TTC549 (cell line): Measurements from ENCODE around the gene C1QTNF8.

Experiments
- FAIRE-seq: peaks from 2 replicates; lab custom pipeline; 2012; peaks lifted over from hg19 to GRCh38; lab: Jason Lieb, UNC

The C1QTNF8 gene

DNA sequence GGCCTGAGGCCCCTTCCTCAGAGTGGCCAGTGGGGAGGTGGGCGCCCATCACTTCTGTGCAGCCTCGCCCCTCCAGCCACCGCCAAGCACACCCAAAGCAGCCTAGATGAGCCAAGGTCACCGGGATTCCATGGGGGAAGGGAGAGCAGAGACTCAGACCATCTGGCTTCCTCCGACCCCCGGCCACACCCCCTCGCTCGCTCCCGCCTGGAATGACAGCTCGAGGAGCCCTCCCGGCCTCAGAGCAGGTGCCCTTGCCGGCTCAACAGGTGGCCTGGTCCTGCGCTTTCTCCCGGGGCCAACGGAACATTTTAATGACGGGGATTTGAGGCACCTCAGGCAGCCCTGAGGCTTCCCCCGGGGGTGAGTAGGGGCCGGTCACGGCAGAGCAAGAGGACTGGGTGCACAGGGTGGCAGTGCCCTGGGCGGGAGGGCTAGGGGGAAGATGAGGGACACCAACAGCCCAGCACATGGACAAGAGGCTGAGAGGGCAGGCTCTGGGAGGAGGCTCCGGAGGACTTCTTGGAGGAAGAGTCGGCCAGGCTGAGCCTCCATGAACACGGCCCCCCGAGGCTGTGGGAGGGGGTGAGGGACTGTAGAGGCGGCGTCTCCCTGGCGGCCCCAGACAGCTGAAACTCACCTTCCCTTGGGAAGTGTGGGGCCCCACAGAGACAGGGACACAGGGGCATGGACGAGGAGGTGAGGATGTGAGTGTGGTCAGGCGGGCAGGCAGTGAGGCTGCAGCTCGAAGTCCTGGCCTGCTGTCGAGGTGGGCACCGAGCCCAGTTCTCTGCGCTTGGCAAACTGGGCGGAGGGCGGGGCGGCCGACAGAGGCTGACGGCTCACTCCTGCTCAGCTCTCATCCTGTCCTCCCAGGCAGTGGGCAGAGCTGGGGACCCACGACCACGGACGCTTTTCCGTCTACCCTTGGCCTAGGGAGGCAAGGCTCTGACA is 12.5 kb upstream of the C1QTNF8 start:
- FAIRE-seq = no peak

DNA sequence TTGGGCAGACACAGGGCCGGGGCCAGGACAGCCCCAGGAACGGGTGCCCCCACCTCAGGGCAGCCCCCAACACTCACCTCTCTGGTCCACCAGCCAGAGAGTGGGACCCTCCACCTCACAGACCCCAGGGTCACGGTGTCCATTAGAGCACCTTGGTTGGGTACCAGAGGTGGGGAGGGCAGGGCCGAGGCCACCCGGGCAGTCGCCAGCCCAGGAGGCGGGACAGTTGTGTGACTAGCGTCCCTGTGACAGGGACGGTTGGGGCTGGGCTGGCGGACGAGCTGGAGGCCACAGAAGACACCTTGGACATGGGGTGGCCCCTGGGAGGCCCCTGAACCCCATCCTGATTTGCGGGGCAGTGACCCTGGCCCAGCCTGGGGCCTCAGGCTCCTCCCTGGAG is 11.7 kb upstream of the C1QTNF8 start:
- no peak for FAIRE-seq

DNA sequence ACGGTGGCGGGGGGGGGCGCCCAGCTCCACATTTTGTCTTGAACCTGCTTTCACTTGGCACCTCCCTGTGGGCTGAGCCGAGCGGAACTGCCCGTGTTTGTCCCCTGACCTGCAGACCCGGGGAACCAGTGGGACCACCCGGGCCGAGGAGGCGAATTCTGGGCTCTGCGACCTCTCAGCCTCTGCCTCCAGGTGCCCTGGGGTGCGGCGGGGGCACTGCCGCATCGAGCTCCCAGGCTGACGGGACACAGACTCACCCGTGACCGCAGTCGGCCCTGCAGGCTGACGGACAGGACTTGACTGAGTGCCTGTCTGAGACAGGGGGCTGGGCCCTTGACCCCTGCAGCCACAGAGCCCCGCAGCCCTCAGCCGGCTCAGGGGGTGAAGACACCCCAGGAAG is 11.1 kb upstream of the C1QTNF8 start:
- FAIRE-seq = no peak

DNA sequence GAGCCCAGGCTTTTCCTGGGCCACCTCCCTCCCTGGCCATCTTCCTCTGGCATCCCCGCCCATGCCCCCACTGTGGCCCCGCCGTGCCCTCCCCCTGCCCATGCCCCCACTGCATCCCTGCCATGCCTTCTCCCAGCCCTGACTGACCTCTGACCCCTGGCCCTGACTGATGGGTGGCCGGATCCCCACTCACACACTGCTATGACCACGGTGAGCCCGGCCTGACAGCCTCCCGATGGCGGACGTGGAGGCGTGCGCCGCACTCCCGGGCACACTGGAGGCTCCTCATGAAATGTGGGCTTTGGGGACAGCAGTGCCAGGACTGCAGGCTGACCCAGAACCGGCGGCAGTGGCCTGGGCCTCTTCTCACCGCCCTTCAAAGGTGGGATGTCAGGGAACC is 10.6 kb upstream of the C1QTNF8 start:
- FAIRE-seq = no peak

DNA sequence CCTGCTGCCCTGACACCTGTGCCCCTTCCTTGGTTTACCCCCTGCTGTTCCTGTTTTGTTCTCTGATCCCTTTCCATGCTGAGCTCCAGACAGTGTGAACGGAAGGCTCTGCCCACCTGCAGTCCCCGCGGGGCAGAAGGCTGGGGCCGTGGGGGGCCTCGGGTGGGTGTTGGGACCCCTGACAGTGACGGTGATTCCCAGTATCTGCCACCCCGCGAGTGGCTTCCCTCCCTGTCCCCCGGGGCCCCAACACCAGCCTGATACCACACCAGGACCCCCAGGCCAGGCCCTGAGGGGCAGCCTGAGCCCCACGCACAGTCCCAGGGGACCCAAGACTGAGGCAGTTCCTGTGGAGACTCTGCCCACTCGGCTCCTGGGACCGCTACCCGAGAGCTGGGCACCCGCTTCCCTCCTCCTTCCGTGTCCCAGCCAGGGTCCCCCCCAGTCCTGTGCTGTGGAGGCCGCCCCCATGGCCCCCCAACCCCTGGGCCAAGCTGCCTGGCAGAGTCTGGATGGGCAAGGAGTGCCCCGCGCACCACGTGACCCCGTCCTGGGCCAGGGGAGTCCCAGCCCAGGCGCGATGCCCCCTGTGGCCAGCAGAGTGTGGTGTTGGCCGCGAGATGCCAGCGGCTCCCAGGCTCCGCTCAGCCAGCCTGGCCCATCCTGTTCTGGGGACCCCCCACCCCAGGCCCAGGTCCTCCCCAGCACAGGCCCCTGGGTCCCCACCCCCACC is 10.0 kb upstream of the C1QTNF8 start:
- FAIRE-seq = no peak

DNA sequence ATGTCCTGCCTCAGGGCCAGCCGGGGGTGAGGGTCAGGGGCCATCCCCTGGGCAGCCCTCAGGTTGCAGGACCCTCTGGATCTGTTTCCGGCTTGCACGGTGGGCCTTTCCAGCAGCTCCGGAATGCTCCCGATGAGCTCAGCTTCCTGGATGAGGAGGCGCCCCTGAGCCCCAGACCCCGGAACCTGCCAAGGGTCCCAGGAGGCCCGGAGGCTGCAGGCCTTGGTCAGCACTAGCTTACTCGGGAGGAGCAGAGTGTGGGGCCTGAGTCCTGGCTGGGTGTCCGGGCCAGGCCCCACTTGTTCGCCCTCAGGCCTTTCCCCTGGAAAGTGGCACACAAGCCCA is 7.6 kb upstream of the C1QTNF8 start:
- no peak for FAIRE-seq

DNA sequence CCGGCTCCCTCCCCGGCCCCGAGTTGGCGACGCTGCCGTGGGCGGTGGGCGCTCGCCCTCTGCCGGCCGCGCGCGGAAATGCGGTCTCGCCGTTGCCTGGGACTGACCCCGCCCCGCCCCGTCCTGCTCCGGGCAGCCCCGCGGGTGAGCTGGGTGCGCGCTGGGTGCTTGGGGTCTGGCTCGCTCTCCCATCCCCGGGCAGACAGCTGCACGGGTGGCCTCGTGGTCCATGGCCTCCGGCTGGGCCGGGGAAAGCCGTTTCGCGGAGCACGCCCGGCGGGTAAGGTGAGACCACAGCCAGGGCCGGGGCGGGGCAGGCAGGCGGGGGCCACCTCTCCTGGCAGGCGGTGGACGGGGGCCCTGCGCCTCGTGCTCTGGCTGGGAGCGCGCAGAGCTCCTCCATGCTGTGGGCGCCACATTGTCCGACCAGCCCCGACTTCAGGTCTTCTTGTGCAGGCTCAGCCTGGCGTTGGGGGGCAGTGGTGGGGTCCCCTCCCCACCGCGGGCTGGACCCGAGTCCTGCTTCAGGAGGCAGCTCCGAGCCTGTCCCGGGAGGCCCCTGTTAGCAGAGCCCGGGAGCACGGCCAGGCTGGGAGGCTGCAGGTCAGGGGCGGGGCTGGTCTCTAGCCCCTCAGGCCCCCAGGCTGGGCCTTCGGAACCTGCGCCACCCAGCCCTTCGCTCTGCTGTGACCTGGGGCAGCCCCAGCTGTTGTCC is 7.0 kb upstream of the C1QTNF8 start:
- FAIRE-seq = no peak

DNA sequence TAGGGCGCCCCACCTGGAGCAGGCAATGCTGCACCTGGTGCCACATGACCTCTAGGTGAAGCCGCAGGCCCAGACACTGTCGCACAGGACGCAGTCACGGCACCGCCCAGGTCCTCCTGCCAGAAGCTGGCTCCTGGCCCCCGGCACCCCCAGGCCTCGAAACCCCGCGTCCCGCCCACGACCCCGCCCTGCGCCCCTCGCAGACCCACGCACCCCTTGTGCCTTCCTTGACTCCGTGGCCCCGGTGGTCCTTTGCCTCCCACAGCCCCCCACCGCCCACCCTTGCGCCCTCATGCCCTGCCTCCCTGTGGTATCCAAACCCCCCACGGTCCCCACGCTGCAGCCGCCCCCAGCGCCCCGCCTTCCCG is 6.3 kb upstream of the C1QTNF8 start:
- FAIRE-seq = no peak

DNA sequence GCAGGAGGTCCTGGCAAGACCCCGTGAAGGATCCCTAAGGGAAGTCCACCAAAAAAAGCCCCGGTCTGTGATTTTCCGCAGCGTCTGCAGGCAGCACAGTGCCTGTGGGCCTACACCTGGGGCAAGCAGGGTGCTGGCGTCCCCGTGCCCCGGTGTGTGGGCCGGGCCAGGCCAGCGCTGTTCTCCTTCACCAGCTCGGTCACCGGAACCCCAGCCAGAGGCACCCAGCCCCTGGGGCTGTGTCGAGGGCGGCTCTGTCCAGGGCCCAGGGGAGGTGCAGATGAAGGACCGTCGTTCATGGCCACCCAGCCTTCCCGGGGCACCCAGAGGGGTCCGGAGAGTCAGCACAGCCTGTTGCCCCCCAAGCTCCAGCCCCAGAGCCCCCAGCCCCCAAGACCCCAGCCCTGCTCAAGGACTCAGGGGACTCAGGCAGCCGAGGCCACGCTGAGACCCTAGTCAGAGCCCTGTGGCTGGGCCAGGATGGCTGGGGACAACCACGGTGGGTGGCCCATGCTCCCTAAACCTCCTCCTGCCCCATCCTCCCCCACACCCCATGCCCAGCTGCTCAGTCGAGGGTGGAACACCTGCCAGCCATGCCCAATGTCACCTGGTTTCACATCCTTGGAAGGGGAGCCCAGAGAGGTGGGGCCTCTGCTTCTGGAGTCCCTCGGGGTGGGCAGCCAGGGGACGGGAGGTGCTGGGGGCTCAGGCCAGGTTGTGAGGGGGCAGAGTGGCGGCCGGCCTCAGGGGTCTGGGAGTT is 5.7 kb upstream of the C1QTNF8 start:
- no peak for FAIRE-seq

DNA sequence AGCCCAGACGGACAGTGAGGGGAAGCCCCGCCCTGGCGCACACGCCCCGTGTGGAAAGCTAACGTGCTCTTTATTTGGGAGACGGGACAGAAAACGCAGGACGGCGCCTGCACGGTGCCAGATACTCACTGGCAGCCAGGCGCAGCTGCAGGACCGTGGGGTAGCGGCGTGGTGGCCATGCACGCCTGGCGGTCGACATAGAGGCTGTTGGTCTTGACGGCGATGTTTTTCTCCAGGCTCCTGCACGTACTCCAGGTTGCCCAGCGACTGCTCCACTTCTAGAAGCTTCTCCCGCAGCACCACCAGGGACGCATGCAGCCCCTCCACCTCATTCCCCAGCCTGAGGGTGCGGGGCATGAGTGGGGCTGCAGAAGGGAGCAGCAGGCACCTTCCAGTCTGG is 5.1 kb upstream of the C1QTNF8 start:
- no peak for FAIRE-seq

DNA sequence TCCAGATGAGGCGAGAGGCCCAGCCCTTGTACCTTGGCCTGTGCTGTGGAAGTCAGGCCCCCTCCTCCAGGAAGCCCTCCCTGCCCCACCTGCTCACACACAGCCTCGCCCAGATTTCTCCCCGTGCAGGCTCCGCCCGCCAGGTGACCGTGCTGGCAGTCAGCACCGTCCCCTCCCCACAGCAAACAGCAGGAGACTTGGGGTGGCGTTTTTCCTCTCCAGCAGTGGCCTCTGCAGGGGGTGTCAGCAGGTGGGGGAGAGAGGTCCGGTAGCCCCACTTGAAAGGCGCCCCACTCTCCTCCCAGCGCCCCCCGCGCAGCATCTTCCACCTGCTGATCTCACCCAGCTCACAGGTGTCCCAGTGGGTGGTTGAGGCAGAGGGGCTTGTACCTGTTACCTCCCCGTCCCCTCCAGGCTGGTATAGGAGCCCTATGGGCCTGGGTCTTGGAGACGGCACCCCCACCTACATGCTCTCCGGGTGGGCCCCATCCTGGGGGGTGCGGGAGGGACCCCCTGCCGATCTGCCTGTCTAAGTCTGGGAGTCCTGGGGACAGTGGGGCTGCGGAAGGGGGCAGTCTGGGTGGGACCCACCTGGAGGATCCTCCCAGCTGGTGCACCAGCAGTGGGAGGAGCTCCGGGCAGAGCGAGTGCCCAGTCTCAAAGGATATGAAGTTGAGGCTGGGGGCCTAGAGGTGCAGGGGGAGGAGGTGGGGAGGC is 4.2 kb upstream of the C1QTNF8 start:
- no peak for FAIRE-seq

DNA sequence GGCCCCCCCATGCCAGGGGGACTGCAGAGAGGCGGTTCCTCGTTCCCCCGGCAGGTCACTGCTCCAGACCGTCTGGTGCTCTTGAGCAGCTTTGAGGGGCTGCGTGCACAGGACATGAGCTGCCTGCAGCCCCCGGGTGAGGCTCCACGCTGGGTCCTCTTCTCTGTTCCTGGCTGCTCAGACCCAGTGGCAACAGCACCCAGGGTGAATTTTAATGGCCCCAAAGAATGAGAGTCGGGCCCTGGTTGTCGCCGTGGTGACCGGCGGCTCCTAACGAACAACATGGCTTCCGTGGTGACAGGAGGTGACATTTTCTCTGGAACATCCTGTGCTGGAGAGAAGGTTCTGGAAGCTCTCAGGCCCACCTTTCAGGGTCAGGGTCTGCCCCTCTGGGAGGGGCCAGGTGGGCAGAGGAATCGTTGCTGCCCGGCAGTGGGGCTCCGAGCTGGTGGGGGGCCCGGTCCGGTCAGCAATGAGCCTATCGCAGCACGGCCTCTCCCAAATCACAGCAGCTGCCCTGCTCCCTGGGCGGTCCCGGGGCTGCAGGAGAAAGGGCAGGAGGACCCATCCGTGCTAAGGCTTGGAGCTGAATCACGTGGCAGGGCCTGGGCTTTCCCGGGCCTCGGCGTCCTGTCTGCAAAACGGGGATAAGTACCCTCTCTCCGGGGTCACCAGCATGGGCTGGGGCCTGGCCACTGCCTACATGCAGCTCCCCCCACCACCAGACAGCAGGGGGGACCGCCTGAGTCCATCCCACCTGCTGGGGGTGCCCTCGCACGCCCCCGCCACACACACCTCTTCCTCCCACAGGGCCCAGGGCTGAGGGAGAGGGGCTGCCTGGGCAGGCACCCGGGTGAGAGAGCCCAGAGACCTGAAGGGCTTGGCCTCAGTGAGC is 3.4 kb upstream of the C1QTNF8 start:
- no peak for FAIRE-seq

DNA sequence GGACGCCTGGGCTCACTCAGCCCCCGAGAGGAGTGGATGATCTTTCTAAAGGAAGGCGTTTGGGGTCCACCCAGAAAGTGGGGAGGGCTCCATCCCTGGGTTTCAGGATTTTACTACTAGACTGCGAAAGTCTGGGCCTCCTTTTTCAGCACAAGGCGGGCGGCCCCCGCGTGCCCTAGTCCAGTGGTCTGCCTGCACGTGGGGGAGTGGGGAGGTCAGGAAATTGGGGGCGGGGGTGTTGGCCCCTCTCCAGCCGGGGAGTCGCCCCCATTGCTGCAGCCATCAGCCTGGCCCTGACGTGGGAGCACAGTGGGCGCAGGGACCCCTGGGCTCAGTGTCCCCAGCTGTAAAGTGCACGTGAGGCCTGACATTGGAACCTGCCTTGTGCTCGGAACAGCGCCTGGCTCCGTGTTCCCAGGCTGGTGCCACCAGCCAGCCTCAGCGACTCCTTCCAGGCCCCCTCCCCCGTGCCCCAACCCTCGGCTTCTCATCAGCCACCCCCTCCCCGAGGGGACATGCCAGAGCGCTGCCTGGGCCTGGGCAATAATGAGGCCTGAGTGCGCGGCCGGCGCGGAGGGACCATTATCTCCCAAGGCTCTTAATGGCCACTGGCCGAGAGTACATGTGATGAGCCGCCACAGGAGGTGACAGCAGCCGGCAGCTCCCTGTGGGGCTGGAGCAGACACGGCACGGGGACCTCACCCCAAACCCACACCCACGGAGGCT is 2.4 kb upstream of the C1QTNF8 start:
- no peak for FAIRE-seq

DNA sequence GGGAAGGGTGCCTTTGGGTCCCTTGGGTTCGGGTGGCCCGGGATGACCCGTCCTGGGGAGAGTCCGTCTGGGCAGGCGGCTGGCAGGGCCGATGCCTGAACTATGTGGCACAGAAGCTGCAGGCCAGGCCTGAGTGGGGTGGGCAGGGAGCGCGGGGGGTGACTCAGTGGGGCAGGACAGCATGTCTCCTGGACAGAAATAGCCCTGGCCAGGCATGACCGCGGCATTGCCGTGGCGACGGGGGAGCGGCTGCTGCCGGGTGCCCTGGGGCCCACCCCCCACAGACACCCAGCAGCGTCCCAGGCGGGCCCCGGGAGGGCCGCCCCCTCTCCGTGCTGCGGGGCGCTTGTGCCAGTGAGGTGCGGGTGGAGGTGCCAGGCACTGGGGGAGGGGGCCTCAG is 1.8 kb upstream of the C1QTNF8 start:
- FAIRE-seq = no peak

DNA sequence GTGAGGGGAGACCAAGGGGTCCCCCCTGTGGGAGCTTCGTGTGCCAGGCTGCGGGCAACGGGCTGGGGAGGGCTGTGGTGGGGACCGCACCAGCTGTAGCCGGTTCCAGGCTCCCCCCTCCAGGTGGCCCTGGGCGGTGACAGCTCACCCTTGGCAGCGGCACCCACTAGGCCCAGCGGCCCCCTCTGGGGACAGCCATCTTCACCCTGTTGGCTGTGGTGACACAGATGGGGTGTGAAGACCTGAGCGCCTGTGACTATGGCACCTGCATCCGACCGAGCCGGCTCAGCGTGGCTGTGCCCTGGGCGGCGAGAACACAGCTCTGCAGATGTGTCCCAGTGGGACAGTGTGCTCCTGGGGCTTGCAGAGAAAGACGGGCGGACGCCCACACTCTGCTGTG is 1.1 kb upstream of the C1QTNF8 start:
- FAIRE-seq = no peak

DNA sequence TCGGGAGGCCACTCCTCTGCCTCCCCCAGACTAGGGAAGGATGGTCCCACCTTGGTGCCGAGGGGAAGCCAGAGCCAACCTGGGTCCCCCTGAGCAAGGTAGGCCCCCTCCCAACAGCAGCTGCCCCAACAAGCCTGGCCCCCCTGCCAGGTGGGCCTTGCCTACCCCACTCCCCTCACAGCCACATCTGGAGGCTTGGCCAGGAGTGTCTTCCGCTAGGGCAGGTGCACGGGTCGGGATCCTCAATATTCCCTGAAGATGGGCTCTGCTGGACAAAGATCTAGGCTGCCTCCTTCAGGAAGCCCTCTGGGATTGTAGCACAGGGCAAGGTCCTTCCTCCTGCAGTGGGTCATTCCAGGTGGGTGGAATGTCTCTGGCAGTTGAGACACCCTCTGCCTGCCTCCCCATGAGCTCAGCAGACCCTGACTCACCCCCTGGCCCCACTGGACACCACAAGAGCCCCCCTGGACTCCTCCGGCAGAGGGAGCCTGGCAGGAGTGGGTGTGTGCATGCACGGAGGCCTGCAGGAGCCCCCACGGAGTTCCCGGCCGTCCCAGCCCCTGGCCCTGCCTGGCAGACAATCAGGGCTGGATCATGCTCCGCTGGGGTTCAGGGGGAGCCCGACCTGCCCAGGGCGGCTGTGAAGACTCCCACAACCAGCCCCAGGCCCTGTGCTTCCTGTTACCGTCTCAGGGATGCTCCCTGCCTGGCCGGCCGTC is 435 bp downstream of the C1QTNF8 start:
- FAIRE-seq = no peak

DNA sequence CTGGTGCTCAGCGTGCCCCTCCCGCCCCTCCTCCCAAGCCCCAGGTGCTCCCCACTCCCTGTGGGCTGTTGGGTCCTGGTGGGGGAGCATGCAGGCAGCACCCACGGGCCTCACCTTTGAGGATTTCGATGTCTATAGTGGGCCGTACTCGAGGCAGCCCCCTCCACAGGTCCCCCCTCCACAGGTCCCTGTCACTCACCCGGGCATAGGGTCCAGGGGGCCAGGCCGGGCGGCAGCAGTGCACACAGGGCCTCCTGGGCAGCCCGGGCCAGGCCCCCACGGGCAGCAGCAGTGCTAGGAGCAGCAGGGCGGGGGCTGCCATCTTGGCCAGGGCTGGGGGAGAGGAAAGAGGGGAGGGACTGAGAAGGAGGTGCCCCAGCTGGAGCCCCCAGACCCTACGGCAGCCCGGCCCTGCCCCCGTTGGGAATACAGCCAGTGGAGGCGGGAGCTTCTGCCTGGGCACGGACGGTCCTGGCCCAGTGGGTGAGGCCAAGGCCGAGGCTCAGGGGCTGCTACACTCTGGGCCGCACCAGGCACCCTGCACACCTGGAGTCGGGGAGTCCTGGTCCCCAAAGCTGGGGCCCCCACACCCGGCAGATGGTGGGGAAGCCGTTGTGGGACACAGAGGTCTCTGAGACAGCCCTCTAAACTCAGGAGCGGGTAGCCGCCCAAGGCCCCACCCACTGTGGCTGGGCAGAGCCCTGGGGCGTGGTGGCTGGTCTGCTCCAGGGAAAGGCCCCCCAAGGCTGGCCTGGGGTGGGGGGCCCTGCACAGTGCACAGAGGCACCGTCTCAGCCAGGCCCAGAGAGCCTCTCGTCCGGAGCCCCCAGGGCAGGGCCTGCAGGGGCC is 1.2 kb downstream of the C1QTNF8 start:
- no peak for FAIRE-seq

DNA sequence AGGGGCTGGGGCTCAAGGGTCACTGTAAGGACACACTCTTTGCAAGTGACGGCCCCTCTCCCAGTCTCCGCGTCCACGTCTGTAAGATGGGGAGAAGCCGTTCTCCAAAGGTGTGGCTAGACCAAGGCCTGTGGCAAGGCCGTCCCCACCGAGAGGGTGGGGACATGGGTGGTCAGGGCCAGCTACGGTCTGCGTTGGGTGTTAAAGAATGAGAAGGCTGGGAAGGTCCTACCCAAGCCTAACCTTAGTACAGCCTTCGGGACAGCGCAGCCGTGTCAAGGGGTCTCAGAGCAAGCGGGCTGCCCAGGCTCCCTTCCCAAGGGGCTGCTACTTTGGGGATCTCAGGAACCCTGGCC is 1.9 kb downstream of the C1QTNF8 start:
- no peak for FAIRE-seq
